ENCODE measurements around the gene NSUN2. TPM values are rescaled to one million over a fixed set of nuclear protein-coding genes. Genes with fewer than 3 reads are reported as not detected.
"Not testable (repeated sequence)": the region's sequence is repeated elsewhere in the genome, so short reads cannot be mapped to it uniquely, and the experiment has no call there.

NSUN2 gene
- total RNA-seq, 4 donors from 2014 or later, result 38.5 to 100 (median 40.4) TPM

DNA sequence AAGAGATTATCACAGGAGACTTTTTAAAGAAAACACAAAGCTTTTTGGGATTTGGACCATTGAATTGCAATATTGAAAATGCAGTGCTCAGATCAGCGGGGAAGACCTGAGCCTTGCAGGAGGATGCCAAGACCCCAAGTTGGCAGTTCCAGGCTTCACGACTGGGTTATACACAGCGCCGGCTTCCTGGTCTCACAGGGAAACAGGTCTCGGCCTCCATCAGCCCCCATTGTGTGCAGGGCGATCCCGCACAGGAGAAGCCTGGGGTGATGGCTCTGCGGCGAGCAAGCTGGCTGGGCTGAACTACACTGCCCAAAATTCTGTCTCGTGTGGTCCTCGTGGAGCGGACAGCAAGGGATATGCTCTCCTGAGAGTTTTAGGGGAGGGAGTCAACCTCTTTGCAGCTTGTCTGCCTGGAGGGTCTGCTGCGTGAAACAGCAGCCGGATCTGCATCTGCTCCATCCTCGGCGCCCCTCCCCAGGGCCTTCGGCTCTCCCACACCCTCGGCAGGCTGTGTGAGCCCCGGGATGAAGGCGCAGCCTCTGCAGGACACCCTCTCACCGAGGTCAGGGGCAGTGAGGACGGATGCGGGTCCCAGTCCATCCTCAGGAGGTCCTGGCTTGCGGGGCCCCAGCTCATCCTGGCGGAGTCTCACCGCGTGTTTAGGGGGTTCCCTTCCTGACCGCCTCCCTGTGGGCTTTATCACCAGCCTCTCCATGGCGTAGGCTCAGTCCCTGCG lies 60.6 kb downstream of the NSUN2 start:
- no peak for DNase-seq (ENCODE audit: low spot score)
- ATAC-seq (ENCODE audit: low FRiP score), result no peak
- TF ChIP-seq CTCF (IDR thresholded peaks at IDR 0.05), result no peak

DNA sequence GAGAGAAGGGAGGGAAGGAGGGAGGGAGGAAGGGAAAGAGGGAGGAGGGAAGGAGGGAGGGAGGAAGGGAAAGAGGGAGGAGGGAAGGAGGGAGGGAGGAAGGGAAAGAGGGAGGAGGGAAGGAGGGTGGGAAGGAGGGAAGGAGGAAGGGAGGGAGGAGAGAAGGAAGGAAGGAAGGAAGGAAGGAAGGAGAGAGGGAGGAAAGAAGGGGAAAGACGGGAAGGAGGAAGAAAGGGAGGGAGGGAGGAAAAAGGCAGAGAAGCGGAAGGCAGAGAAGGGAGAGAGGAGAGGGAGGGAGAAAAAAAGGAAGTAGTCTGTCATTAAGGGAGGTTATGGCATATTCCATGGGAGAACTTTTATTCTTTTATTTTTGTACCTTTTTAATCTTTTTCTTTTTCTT lies 61.2 kb downstream of the NSUN2 start:
- DNase-seq (ENCODE audit: low spot score), result not testable (repeated sequence)

DNA sequence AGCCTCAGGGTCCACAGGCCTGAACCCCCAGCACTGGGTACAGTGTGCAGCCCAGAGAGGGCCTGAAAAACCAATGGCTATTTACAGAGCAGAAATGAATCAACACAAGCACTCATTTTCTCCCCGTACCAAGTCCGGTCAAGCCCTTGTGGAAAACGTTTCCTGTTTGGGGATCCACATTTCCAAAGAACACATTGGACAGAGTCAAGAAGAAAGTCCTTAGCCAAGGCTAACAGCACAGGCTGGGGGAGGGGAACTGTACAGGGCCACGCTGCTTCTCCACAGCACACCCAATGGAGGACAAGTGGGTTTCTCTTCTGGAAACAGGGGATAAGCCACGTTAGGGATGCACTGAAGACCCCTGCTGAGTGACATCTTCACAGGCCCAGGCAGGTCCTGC lies 62.3 kb downstream of the NSUN2 start:
- no peak for ATAC-seq (ENCODE audit: low FRiP score)
- no peak for DNase-seq (ENCODE audit: low spot score)
- no peak for TF ChIP-seq CTCF (IDR thresholded peaks at IDR 0.05)

More for the DNA sequence above, 61.2 kb downstream of the NSUN2 start:
- not testable (repeated sequence) for ATAC-seq (ENCODE audit: low FRiP score)

DNA sequence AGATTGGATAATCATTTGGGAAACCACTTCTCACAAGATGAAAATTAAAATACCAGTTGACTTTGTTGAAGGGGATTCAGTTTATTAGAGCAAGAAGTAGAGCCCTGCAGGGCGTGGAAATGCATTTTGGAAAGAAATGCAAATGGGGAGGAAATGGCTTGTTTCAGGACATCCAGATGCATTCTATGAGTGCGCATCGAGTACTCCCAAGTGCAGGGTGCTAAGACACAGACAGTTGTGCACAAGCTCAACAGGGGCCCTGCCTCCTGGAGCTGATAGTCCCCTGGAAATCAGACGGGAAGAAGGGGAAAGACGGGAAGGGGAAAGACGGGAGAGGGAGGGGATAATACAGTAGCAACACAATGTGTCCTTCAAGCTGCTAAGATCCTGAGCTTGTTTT lies 64.0 kb downstream of the NSUN2 start:
- no peak for TF ChIP-seq CTCF (IDR thresholded peaks at IDR 0.05)
- ATAC-seq (ENCODE audit: low FRiP score) (no peak), DNase-seq (ENCODE audit: low spot score) (no peak)

DNA sequence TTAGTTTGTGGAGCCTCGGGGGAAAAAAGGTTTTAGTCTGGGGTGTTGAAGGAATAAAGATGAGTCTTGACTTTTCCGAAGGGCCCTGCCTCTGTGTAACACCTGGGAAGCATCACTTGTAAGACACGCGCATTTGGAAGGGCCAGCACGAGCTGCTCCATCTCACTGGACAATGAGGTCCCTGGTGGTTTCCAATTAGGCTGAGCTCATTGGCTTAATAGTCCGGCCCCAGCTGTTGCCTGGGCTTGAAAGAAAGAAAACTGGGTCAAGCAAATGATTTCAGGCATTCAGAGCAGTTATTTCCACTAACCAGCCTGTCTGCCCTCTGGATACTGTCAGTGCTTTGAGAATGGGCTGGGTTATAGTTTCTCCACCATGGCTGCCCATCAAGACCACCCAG lies 64.5 kb downstream of the NSUN2 start:
- TF ChIP-seq CTCF (IDR thresholded peaks at IDR 0.05), result no peak
- ATAC-seq (ENCODE audit: low FRiP score), result no peak
- DNase-seq (ENCODE audit: low spot score), result no peak

- DNase-seq (ENCODE audit: low spot score) (no peak), ATAC-seq (ENCODE audit: low FRiP score) (no peak)
- TF ChIP-seq CTCF (IDR thresholded peaks at IDR 0.05), result no peak
Observed at GRCh38 chr5:6567835-6568234, 65.0 kb downstream of the NSUN2 start.

GRCh38 chr5:6567068-6567467 lies 65.8 kb downstream of the NSUN2 start:
- no peak for TF ChIP-seq CTCF (IDR thresholded peaks at IDR 0.05)
- DNase-seq (ENCODE audit: low spot score), result no peak
- ATAC-seq (ENCODE audit: low FRiP score), result no peak
